ENCODE data around the gene ITPR2. TPM values are rescaled to one million over a fixed set of nuclear protein-coding genes. Genes with fewer than 3 reads are reported as not detected.

The ITPR2 gene
- polyA plus RNA-seq, 1 donor from 2014 or later: 27.5 TPM

DNA sequence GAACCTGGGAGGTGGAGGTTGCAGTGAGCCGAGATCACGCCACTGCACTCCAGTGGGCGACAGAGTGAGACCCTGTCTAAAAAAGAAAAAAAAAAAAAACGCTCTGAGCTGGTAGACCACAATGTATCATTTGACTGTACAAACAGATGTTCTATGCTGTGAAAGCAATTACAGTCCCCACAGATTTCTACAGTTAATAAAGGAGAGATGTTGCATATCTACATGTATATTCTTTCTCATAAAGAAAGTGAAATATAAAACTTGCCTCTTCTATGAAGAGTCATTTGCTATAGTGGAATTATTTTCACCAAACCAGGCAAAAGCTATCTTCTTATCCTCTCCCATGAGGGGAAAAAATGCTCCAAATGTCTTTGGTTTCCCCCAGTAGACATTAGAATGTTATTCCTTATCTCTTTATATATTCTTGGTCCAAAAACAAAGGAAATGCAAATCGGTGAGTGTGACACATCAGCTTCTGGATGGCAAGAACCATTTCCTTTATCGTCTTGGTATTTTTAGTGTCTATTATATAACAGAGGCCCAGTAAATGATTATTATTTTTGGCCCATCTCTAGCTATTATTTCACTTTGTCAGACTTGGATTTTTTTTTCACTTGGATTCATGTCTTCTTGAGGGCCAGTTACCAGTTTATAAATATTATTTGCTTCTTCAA lies 407.3 kb downstream of the ITPR2 start:
- peak overlapping the region in 2 of 4 donors; percentile 28 to 83 for H3K4me3 Mint-ChIP-seq
- H3K9me3 Mint-ChIP-seq: no peaks in the 10 kb centered on the region
- H3K27ac Mint-ChIP-seq: peak overlapping the region in 1 of 3 donors; percentile 79
- no peaks in the 10 kb centered on the region for H3K27me3 Mint-ChIP-seq
- H3K36me3 Mint-ChIP-seq: peaks cover 17% of the 10 kb centered on the region
- H3K4me1 Mint-ChIP-seq: peaks cover 16 to 19% (median 18%) of the 10 kb centered on the region in 3 donors

DNA sequence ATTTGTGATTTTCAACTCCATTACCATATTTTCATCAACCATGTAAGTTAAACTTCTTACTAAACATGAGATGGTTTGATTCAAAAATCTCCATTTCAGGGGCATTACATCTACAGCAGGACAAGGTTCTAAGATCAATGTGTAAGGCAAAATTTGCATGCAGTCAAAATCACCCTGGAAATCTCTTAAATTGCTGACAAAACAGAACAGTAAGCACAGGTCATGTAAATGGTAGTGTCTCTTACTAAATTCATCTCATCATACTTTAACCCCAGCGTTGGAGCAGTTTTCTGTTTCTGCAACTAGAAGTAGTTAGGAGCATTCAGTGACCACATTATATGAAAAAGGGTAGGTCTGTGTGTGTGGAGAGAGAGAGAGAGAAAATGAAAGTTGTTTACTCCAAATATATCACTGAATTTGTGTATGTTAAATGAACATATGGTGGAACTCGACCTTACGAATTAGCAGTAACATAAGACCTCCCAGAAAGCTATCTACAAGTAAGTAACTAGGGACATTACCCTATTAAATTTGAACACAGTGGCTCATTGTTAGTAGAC lies 410.1 kb downstream of the ITPR2 start:
- peaks cover 17% of the 10 kb centered on the region for H3K36me3 Mint-ChIP-seq
- H3K4me1 Mint-ChIP-seq: peaks cover 16 to 19% (median 18%) of the 10 kb centered on the region in 3 donors
- H3K4me3 Mint-ChIP-seq: peak overlapping the region in 1 of 4 donors; percentile 28
- peak overlapping the region in 1 of 3 donors; percentile 86 for H3K27ac Mint-ChIP-seq
- no peaks in the 10 kb centered on the region for H3K9me3 Mint-ChIP-seq
- no peaks in the 10 kb centered on the region for H3K27me3 Mint-ChIP-seq

DNA sequence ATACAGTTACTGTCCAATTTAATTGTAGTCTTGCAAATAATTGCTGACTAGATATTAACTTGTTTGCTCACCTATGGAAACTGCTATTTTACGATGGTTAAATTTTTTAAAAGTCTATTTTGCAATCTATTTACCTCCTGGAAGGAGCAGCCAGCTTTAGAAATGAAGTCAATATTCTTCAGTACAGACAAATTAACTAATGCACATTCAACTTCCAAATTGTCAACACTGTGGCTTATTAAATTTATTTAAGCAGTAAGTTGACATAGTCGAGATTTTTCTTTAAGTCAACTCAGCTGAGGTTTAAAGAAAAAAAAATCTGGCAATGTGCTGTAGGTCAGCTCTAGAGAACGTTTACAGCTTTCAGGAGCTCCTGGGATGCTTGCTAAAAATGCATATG lies 416.4 kb downstream of the ITPR2 start:
- no peaks in the 10 kb centered on the region for H3K9me3 Mint-ChIP-seq
- no peaks in the 10 kb centered on the region for H3K27me3 Mint-ChIP-seq
- H3K4me1 Mint-ChIP-seq: no peaks in the 10 kb centered on the region
- H3K4me3 Mint-ChIP-seq: no peak overlapping the region
- H3K27ac Mint-ChIP-seq: no peak overlapping the region
- H3K36me3 Mint-ChIP-seq: peaks cover 25% of the 10 kb centered on the region

DNA sequence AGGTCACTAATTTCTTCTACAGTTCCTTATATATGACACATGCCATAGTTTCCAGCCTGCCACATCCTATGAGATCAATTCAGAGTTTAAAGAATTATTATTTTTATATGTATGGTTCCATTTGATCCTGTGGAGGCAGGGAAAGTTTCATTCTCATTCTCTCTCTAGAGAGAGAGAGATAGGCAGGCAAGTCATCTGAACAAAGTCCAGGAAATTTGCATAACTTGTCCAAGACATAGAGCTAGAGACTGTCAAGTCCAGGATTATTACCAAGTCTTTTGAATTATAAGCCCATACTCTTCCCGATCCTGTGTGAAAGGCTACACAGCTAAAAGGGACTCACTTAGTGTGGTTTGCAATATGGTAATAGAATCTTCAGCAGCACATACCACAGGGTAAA lies 422.3 kb downstream of the ITPR2 start:
- H3K4me1 Mint-ChIP-seq: peaks cover 0 to 5% (median 1%) of the 10 kb centered on the region in 3 donors
- H3K27me3 Mint-ChIP-seq: no peaks in the 10 kb centered on the region
- peak overlapping the region in 1 of 4 donors; percentile 5 for H3K4me3 Mint-ChIP-seq
- H3K36me3 Mint-ChIP-seq: peaks cover 8% of the 10 kb centered on the region
- H3K27ac Mint-ChIP-seq: no peak overlapping the region
- H3K9me3 Mint-ChIP-seq: no peaks in the 10 kb centered on the region

DNA sequence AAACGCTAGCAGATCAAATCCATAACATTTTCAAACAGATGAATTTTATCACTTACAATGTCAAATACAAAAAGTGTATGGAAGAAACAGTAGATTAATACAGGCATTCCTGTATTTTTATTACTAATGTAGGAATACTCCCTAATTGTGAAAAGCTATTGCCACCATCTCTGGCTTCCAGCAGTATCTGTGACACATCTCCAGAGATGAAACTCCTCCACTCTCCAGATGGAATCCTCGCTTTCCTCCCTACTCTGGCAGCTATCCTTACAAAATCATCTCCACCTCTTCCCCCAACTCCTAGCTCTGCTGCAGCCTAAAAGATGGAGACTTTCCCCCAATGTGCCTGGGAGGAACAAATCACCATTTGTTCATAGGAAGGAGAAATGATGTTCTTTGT lies 426.2 kb downstream of the ITPR2 start:
- no peaks in the 10 kb centered on the region for H3K27me3 Mint-ChIP-seq
- H3K4me3 Mint-ChIP-seq: no peak overlapping the region
- H3K27ac Mint-ChIP-seq: no peak overlapping the region
- no peaks in the 10 kb centered on the region for H3K9me3 Mint-ChIP-seq
- peaks cover 5% of the 10 kb centered on the region for H3K36me3 Mint-ChIP-seq
- peaks cover 0 to 5% (median 1%) of the 10 kb centered on the region in 3 donors for H3K4me1 Mint-ChIP-seq

DNA sequence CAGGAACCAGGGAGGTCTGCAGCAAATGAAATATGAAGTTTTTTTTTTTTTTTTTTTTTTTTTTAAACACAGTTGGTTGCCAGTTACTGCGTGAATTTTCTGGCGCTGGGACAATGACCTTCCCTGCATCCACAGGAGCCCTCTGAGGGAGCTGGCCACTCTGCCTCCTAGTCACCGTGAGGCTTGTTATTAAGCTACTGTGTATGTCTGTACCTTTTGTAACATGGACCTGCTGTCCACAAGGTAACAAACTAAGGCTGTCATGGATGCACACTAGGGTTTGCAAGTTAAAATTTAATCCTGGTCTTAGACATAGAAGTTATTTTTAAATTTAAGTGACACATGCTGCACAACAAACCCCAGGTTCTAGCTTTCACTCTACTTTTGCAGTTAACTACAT lies 426.6 kb downstream of the ITPR2 start:
- Mint-ChIP-seq H3K4me3 (no peak overlapping the region), H3K27ac (no peak overlapping the region), H3K27me3 (no peaks in the 10 kb centered on the region), H3K4me1 (peaks cover 0 to 5% (median 1%) of the 10 kb centered on the region in 3 donors), H3K36me3 (peaks cover 2% of the 10 kb centered on the region), H3K9me3 (no peaks in the 10 kb centered on the region)

DNA sequence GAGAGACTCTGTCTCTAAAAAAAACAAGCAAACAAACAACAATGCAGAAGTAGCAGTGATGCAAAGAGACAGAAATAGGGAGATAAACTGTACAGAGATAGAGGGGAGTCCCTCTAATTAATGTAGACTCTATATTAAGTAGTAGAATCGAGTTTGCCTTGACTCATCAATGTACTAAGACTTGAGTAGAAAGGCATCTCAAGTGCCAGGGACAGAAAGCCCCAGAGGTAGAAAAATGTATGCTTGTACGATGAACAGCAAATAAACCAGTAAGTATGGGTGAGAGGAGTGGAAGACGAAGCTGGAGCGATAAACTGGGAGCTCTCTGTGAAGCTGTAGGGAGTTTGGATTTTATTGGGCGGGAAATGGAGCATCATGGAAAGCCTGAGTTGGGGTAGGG lies 429.4 kb downstream of the ITPR2 start:
- Mint-ChIP-seq H3K4me1 (peaks cover 1 to 5% (median 4%) of the 10 kb centered on the region in 3 donors), H3K4me3 (no peak overlapping the region), H3K27me3 (no peaks in the 10 kb centered on the region), H3K9me3 (no peaks in the 10 kb centered on the region), H3K36me3 (peaks cover 2% of the 10 kb centered on the region), H3K27ac (no peak overlapping the region)

DNA sequence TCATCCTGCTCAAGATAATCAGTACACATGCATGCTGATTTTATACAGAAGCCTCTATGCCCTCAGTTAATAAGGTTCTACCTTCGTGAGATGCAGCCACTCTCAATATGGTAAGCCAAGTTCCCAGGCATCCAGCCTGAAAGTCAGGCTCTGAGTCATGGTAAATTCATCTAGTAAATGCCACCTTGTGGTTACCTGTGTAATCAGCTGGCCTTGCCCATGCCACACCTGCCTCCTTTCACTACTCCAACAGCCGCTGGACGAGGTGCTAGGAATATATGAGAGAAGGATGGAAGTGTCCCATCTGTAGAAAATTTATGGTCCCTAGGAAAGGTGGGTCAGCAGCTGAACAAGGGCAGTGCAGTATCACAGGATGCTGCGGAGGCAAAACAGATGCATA lies 430.3 kb downstream of the ITPR2 start:
- H3K27ac Mint-ChIP-seq: no peak overlapping the region
- peaks cover 1 to 5% (median 4%) of the 10 kb centered on the region in 3 donors for H3K4me1 Mint-ChIP-seq
- H3K36me3 Mint-ChIP-seq: peaks cover 2% of the 10 kb centered on the region
- no peaks in the 10 kb centered on the region for H3K27me3 Mint-ChIP-seq
- no peaks in the 10 kb centered on the region for H3K9me3 Mint-ChIP-seq
- H3K4me3 Mint-ChIP-seq: no peak overlapping the region

DNA sequence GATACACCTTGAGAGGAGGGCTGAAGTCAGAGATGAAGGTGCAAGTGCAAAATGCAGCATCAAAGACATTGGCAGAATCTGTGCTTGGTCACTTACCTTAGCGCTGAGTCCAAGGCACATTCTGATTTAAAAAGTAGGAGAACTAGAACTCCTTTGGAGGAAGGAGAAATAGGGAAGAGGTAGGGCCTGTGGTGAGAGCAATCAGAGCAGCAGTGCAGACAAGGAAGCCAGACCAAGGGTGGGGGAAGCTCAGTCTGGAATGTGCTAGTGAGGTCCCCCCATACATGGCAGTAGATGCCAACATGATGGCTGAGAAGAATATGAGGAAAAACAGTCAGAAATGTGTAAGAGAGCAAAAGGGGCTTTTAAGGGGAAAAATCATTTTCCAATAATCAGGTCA lies 431.1 kb downstream of the ITPR2 start:
- H3K4me1 Mint-ChIP-seq: peaks cover 0 to 4% (median 2%) of the 10 kb centered on the region in 3 donors
- H3K9me3 Mint-ChIP-seq: no peaks in the 10 kb centered on the region
- peaks cover under 1% of the 10 kb centered on the region for H3K36me3 Mint-ChIP-seq
- no peak overlapping the region for H3K27ac Mint-ChIP-seq
- no peak overlapping the region for H3K4me3 Mint-ChIP-seq
- H3K27me3 Mint-ChIP-seq: no peaks in the 10 kb centered on the region

DNA sequence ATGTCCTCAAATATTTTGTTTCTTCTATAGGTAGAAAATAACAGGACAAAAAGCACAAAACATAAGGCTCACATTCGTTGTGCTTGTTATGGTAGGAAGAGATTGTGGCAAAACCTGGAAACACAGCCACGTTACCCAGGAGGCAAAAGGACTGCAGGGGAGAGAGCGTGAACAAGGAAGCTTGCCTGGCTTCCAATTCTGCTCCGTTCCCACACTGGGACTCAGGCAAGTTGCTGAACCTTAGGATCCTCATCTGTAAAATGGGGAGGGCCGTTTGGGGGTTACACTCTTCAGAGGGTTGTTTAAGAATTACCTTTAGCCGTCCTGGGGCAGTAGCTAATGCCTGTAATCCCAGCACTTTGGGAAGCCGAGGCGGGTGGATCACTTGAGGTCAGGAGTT lies 432.4 kb downstream of the ITPR2 start:
- H3K4me3 Mint-ChIP-seq: no peak overlapping the region
- no peaks in the 10 kb centered on the region for H3K9me3 Mint-ChIP-seq
- H3K36me3 Mint-ChIP-seq: no peaks in the 10 kb centered on the region
- no peaks in the 10 kb centered on the region for H3K27me3 Mint-ChIP-seq
- no peak overlapping the region for H3K27ac Mint-ChIP-seq
- H3K4me1 Mint-ChIP-seq: peaks cover 0 to 4% (median 0%) of the 10 kb centered on the region in 3 donors

DNA sequence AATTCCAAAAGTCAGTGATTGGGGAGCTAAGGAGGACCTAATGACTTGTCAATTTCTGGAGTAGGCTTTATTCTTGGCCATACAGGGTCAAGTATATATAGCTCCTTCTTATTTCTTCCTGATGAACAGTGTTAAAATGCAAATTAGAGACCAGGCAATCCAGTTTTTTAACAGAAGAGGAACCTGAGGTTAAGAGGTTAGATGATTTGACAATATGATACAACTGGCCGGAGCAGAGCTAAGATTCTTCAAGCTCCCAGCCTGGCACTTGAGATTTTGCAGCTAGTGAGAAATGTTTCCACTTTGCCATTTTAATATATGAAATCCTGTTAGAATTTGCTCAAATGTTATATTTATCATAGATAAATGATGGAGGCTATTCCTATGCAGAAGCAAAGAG lies 433.6 kb downstream of the ITPR2 start:
- Mint-ChIP-seq H3K27me3 (no peaks in the 10 kb centered on the region), H3K4me1 (peaks cover 0 to 4% (median 0%) of the 10 kb centered on the region in 3 donors)

DNA sequence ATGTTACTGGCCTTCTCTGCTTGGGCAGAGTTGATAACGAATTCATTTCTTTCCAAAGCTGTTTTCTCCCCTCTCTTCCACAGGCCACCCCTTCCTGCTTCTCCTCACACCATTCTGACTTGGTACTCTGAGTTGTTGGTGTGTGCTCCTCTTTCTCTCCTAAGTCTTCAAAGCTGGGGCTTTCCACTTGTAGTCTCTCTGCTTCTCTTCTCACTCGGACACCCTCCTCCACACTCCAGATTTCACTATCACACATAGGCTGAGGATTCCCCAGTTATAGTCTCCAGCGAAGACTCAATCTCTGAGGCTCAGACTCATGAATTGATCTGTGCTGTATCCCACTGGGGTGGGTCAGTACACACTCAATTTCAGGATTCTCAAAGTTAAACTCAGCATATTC lies 436.6 kb downstream of the ITPR2 start:
- H3K27me3 Mint-ChIP-seq: no peaks in the 10 kb centered on the region

More for the DNA sequence above, 433.6 kb downstream of the ITPR2 start:
- Mint-ChIP-seq H3K36me3 (no peaks in the 10 kb centered on the region), H3K9me3 (no peaks in the 10 kb centered on the region), H3K4me3 (no peak overlapping the region), H3K27ac (no peak overlapping the region)

DNA sequence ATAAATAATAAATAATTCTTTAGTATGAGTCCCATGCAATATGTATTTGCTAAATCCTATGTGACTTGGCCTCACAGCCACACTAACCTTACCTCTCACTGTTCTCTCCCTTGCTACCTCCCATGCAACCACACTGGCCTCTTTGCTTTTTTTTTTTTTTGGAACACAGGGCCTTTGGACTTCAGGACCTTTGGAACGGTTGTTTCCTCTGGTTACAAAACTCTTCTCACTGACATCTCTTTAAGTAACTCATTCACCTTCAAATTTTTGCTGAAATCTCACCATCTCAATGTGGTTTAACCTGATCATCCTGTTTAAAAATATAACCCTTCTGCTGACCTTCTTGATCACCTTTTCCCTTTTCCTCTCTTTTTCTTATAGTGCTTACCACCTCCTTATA lies 443.7 kb downstream of the ITPR2 start:
- peaks cover 0 to 4% (median 0%) of the 10 kb centered on the region in 3 donors for H3K9me3 Mint-ChIP-seq

More for the DNA sequence above, 436.6 kb downstream of the ITPR2 start:
- Mint-ChIP-seq H3K27ac (no peak overlapping the region), H3K9me3 (no peaks in the 10 kb centered on the region), H3K4me3 (no peak overlapping the region), H3K4me1 (peaks cover 0 to 4% (median 0%) of the 10 kb centered on the region in 3 donors), H3K36me3 (peaks cover 14% of the 10 kb centered on the region)

DNA sequence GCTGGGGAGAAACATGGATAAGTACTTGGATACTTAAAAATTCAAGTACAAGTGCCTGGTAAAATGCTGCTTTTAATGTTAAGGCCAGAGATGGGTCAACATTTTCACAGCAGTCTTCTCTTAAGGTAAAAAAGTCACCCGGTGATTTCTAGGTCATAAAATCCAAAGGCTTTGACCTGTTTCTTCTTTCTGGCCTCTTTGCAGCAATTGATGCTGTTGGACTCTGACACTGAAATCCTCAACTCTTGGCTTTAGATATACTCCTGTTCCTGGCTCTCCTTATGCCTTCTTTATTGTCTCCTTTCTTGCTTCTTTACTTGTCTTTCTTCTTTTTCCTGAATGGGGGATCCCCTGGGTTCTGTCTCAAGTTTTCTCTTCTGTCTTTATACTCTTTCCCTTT lies 448.5 kb downstream of the ITPR2 start:
- peak overlapping the region in 1 of 4 donors; percentile 4 for H3K4me3 Mint-ChIP-seq
- no peak overlapping the region for H3K27ac Mint-ChIP-seq
- H3K27me3 Mint-ChIP-seq: no peaks in the 10 kb centered on the region
- H3K36me3 Mint-ChIP-seq: peaks cover 33% of the 10 kb centered on the region
- no peaks in the 10 kb centered on the region for H3K4me1 Mint-ChIP-seq
- peaks cover 2 to 6% (median 4%) of the 10 kb centered on the region in 3 donors for H3K9me3 Mint-ChIP-seq

More for the DNA sequence above, 443.7 kb downstream of the ITPR2 start:
- Mint-ChIP-seq H3K4me1 (no peaks in the 10 kb centered on the region), H3K4me3 (no peak overlapping the region), H3K36me3 (peaks cover 40% of the 10 kb centered on the region), H3K27me3 (no peaks in the 10 kb centered on the region), H3K27ac (no peak overlapping the region)

DNA sequence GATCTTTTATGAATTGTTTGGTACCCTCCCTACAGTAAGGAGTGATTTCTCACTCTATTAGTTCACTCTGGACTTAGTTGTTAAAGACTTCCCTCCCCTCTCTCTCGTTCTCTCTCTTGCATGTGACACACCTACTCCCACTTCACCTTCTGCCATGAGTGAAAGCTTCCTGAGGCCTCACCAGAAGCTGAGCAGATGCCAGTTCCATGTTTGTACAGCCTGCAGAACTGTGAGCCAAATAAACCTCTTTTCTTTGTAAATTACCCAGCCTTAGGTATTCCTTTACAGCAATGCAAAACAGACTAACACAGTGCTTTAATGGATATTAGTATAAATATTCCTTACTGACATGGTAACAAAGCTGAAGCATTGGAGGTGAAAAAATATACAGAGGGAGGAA lies 450.0 kb downstream of the ITPR2 start:
- H3K9me3 Mint-ChIP-seq: peaks cover 2 to 6% (median 4%) of the 10 kb centered on the region in 3 donors
- H3K27ac Mint-ChIP-seq: no peak overlapping the region
- H3K36me3 Mint-ChIP-seq: peaks cover 31% of the 10 kb centered on the region
- H3K4me1 Mint-ChIP-seq: no peaks in the 10 kb centered on the region
- no peaks in the 10 kb centered on the region for H3K27me3 Mint-ChIP-seq
- H3K4me3 Mint-ChIP-seq: no peak overlapping the region

DNA sequence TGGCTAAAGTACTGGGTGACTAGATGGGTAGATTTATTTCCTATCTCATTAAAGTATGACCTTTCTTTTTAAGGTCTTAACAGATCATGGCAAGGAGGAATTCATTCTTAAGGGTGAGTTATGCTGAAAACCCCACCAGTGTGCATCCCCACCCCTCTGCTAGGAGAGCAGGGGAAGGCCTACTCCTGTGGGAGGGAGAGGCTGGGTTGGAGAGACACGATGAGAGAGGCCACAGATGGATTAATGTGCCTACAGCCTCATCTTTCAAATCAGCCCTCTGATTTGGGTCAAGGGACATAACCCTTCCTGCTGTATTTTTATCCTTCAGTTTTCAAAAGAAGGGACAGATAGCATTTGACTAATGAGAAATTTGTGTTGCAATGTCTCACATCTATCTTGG lies 452.1 kb downstream of the ITPR2 start:
- Mint-ChIP-seq H3K27ac (no peak overlapping the region), H3K4me1 (peaks cover 0 to 9% (median 2%) of the 10 kb centered on the region in 3 donors), H3K9me3 (peaks cover 2 to 10% (median 4%) of the 10 kb centered on the region in 3 donors), H3K4me3 (no peak overlapping the region), H3K36me3 (peaks cover 28% of the 10 kb centered on the region), H3K27me3 (no peaks in the 10 kb centered on the region)
